Astrocyte (in vitro differentiated cells and primary cell): ENCODE data around the gene GYG2. TPM values are rescaled to one million over a fixed set of nuclear protein-coding genes. Genes with fewer than 3 reads are reported as not detected.
"Not testable (repeated sequence)": the region's sequence is repeated elsewhere in the genome, so short reads cannot be mapped to it uniquely, and the experiment has no call there.

ENCODE experiments used
- DNase-seq: peaks from one replicate; pipeline ENCODE4 v3.0.0-alpha.2; 2010; ENCODE audit warnings: low read depth
- FAIRE-seq: peaks from 2 replicates; lab custom pipeline; 2011; peaks lifted over from hg19 to GRCh38; lab: Jason Lieb, UNC
- H2AFZ ChIP-seq: 2 replicates; pipeline ENCODE4 v1.6.0; 2012; ENCODE audit warnings: low read depth, low read length, inconsistent platforms
- H3K27ac ChIP-seq: 2 replicates; pipeline ENCODE4 v1.5.1; 2011; ENCODE audit warnings: low read depth, low read length, inconsistent platforms
- H3K27me3 ChIP-seq: 2 replicates; pipeline ENCODE4 v1.6.0; 2011; ENCODE audit warnings: low read length, inconsistent platforms; ENCODE audit not compliant: insufficient read depth
- H3K36me3 ChIP-seq: 2 replicates; pipeline ENCODE4 v1.5.1; 2011; ENCODE audit warnings: low read length, inconsistent platforms; ENCODE audit not compliant: insufficient read depth
- H3K4me1 ChIP-seq: 2 replicates; pipeline ENCODE4 v1.5.1; 2011; ENCODE audit warnings: low read length, inconsistent platforms; ENCODE audit not compliant: insufficient read depth
- H3K4me2 ChIP-seq: 2 replicates; pipeline ENCODE4 v1.6.0; 2012; ENCODE audit warnings: low read length, inconsistent platforms
- H3K4me3 ChIP-seq: 2 replicates; pipeline ENCODE4 v1.5.1; 2011; ENCODE audit warnings: low read depth, mild to moderate bottlenecking, low read length, inconsistent platforms; ENCODE audit not compliant: insufficient read depth
- H3K79me2 ChIP-seq: 2 replicates; pipeline ENCODE4 v1.6.0; 2012; ENCODE audit warnings: mild to moderate bottlenecking, low read length, inconsistent platforms; ENCODE audit not compliant: insufficient read depth
- H3K9ac ChIP-seq: 2 replicates; pipeline ENCODE4 v1.6.0; 2012; ENCODE audit warnings: mild to moderate bottlenecking, low read length, inconsistent platforms
- H3K9me3 ChIP-seq: 2 replicates; pipeline ENCODE4 v1.5.1; 2012; ENCODE audit warnings: low read depth, mild to moderate bottlenecking, low read length, inconsistent platforms; ENCODE audit not compliant: insufficient read depth
- H4K20me1 ChIP-seq: 2 replicates; pipeline ENCODE4 v1.6.0; 2012; ENCODE audit warnings: low read length, inconsistent platforms; ENCODE audit not compliant: insufficient read depth
- H3K27ac Mint-ChIP-seq: one replicate; pipeline ENCODE4 v1.8.0; 2021; ENCODE audit warnings: mild to moderate bottlenecking, mixed read lengths; ENCODE audit not compliant: unreplicated experiment
- H3K27me3 Mint-ChIP-seq: one replicate; pipeline ENCODE4 v1.8.0; 2021; ENCODE audit warnings: low read depth, mixed read lengths; ENCODE audit not compliant: unreplicated experiment
- H3K36me3 Mint-ChIP-seq: one replicate; pipeline ENCODE4 v1.8.0; 2021; ENCODE audit warnings: low read depth, mixed read lengths; ENCODE audit not compliant: unreplicated experiment
- H3K4me1 Mint-ChIP-seq: one replicate; pipeline ENCODE4 v1.8.0; 2021; ENCODE audit warnings: low read depth, mixed read lengths; ENCODE audit not compliant: unreplicated experiment
- H3K4me3 Mint-ChIP-seq: one replicate; pipeline ENCODE4 v1.8.0; 2021; ENCODE audit warnings: mild to moderate bottlenecking, moderate library complexity, mixed read lengths; ENCODE audit not compliant: unreplicated experiment
- H3K9me3 Mint-ChIP-seq: one replicate; pipeline ENCODE4 v1.8.0; 2021; ENCODE audit warnings: mild to moderate bottlenecking, mixed read lengths; ENCODE audit not compliant: unreplicated experiment
- EZH2 ChIP-seq: IDR thresholded peaks from 2 replicates; pipeline ENCODE4 v1.6.1; 2012; ENCODE audit warnings: mild to moderate bottlenecking, low read length, inconsistent platforms; ENCODE audit not compliant: insufficient read depth
- total RNA-seq: library from RNA; stranded (reverse); gene quantifications from 2 replicates; pipeline ENCODE4 v1.2.1, GENCODE V29; 2021
- TF ChIP-seq, protein P1 (sequence below): IDR thresholded peaks from 2 replicates; pipeline ENCODE4 v1.5.1; 2011; ENCODE audit warnings: low read depth, mild to moderate bottlenecking, inconsistent platforms, low read length, moderate library complexity; ENCODE audit not compliant: insufficient read depth

GYG2 gene
- total RNA-seq, 1 donor from 2014 or later = 15.5 TPM

DNA sequence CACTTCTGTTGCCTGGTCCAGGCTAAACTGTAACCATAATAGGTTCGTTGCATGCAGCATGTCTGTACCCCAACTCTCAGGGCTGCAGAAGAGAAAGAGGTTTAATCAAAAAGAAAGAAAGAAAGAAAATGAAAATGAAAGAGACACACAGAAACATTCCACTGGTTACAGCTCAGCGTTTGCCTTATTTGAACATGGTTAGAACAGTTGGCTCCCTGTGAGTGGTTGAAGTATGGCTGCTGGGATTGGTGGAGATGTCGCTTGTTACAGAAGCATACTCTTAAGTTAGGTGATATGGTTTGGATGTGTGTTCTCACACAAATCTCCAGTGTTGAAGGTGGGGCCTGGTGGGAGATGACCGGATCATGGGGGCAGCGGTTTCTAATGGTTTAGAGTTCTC is 64.1 kb downstream of the GYG2 start:
- Histone ChIP-seq H4K20me1 (no peaks in the 10 kb centered on the region), H3K4me3 (no peak overlapping the region), H2AFZ (no peak overlapping the region), H3K4me1 (no peaks in the 10 kb centered on the region), H3K79me2 (no peaks in the 10 kb centered on the region), H3K9ac (no peak overlapping the region), H3K27me3 (no peaks in the 10 kb centered on the region), H3K9me3 (no peaks in the 10 kb centered on the region), H3K36me3 (no peaks in the 10 kb centered on the region), H3K4me2 (no peak overlapping the region), H3K27ac (no peak overlapping the region)
- TF ChIP-seq EZH2 = no peak
- TF ChIP-seq, protein P1, sequence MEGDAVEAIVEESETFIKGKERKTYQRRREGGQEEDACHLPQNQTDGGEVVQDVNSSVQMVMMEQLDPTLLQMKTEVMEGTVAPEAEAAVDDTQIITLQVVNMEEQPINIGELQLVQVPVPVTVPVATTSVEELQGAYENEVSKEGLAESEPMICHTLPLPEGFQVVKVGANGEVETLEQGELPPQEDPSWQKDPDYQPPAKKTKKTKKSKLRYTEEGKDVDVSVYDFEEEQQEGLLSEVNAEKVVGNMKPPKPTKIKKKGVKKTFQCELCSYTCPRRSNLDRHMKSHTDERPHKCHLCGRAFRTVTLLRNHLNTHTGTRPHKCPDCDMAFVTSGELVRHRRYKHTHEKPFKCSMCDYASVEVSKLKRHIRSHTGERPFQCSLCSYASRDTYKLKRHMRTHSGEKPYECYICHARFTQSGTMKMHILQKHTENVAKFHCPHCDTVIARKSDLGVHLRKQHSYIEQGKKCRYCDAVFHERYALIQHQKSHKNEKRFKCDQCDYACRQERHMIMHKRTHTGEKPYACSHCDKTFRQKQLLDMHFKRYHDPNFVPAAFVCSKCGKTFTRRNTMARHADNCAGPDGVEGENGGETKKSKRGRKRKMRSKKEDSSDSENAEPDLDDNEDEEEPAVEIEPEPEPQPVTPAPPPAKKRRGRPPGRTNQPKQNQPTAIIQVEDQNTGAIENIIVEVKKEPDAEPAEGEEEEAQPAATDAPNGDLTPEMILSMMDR = no peak
- H3K27me3 Mint-ChIP-seq = no peaks in the 10 kb centered on the region
- DNase-seq (no peak), FAIRE-seq (no peak)
- peaks cover 3% of the 10 kb centered on the region for H3K4me1 Mint-ChIP-seq
- no peak overlapping the region for H3K4me3 Mint-ChIP-seq
- no peaks in the 10 kb centered on the region for H3K9me3 Mint-ChIP-seq
- H3K27ac Mint-ChIP-seq = no peak overlapping the region
- no peaks in the 10 kb centered on the region for H3K36me3 Mint-ChIP-seq

DNA sequence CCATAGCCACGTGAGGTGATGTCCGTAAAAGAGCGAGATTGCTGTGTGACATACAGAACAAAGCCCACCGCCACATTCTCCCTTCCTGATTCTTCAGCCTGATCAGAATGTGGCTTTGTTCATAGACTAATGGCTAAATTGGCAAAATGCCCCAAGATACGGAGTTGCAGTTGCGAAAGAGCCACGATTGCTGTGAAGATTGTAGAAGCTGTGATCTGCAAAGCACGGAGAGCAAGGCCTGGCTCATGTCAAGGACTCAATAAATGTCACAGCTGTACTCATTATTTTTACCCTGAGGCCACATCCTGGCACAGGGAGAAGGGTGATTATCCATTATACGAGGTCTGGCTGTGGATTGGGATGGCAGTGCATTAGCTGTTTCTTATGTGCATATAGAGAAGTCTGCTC is 66.2 kb downstream of the GYG2 start:
- Histone ChIP-seq H3K4me3 (no peak overlapping the region), H3K27me3 (no peaks in the 10 kb centered on the region), H3K79me2 (no peaks in the 10 kb centered on the region), H4K20me1 (no peaks in the 10 kb centered on the region), H3K9me3 (no peaks in the 10 kb centered on the region), H3K9ac (no peak overlapping the region), H2AFZ (no peak overlapping the region), H3K27ac (no peak overlapping the region), H3K36me3 (no peaks in the 10 kb centered on the region), H3K4me1 (no peaks in the 10 kb centered on the region), H3K4me2 (no peak overlapping the region)
- FAIRE-seq = no peak
- H3K4me3 Mint-ChIP-seq = no peak overlapping the region
- no peaks in the 10 kb centered on the region for H3K27me3 Mint-ChIP-seq
- H3K4me1 Mint-ChIP-seq = peaks cover 5% of the 10 kb centered on the region
- no peak overlapping the region for H3K27ac Mint-ChIP-seq
- H3K9me3 Mint-ChIP-seq = no peaks in the 10 kb centered on the region
- no peak for TF ChIP-seq EZH2
- TF ChIP-seq, protein P1 = no peak
- no peaks in the 10 kb centered on the region for H3K36me3 Mint-ChIP-seq
- peak; percentile 20 for DNase-seq

DNA sequence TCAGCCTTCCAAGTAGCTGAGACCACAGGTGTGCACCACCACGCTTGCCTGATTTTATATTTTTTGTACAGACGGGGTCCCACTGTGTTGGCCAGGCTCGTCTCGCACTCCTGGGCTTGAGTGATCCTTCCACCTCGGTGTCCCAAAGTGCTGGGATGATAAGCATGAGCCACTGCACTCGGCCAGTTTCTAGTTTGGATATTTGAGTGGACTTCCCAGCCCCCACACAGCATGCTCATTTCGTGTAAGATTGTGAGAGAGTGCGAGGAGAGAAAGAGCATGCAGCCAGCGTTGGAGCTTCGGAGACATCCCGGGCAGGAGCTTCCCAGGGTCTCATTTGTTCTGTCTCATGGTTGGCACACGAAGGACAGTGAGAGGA is 68.6 kb downstream of the GYG2 start:
- Mint-ChIP-seq H3K36me3 (no peaks in the 10 kb centered on the region), H3K4me3 (no peak overlapping the region), H3K4me1 (peaks cover 5% of the 10 kb centered on the region), H3K9me3 (no peaks in the 10 kb centered on the region), H3K27ac (no peak overlapping the region), H3K27me3 (no peaks in the 10 kb centered on the region)
- TF ChIP-seq, protein P1 = no peak
- no peak for TF ChIP-seq EZH2
- Histone ChIP-seq H4K20me1 (no peaks in the 10 kb centered on the region), H3K27ac (no peak overlapping the region), H3K27me3 (no peaks in the 10 kb centered on the region), H3K9me3 (no peaks in the 10 kb centered on the region), H3K36me3 (no peaks in the 10 kb centered on the region), H2AFZ (no peak overlapping the region), H3K79me2 (no peaks in the 10 kb centered on the region), H3K4me1 (no peaks in the 10 kb centered on the region), H3K4me2 (no peak overlapping the region), H3K9ac (no peak overlapping the region), H3K4me3 (no peak overlapping the region)
- DNase-seq (no peak), FAIRE-seq (no peak)

DNA sequence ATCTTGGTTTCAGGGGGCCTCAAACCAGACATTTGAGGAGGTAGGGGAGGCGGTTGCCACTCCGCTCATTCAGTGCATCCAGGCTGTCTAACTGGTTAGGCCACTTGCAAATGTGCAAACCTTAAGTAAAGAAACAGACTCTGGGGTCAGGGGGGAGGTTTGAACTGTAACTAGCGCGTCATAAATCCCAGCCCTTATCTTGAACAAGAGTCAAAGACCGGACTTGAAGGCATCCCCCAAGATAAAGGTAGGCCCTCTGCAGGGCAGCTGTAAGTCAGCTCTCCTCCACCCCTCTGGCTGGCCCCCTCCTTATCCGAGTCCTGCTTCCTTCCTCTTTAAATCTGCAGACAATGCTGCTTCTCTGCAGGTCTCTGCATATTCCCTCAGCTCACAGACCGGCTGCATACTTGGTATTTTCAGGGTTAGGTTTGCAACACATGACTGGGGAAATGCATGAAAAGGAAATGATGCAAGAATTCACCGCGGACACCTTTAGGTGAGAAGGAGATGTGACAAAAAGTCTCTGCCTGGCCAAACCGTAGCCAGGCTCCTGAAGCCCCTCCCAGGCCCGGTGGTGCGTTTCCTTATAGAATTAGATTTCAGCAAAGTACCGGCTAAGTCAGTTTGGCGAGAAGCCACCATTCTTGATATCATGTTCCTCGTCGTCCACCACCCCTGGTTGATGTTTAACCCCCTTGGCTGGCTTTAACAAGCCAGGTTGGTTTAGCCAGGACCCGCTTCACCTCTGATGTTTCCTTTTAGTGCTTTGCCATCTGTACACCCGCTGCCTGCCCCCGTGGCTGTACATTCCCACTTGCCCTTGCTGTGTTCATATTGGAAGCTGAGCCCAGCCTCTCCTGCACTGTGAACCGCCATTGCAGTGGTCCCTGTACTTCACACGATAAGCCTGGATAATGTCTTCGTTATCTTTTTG is 69.2 kb downstream of the GYG2 start:
- not testable (repeated sequence) for H3K4me2 ChIP-seq, H3K4me1 ChIP-seq, H3K4me1 Mint-ChIP-seq, H3K36me3 ChIP-seq, DNase-seq, H2AFZ ChIP-seq, H3K27me3 ChIP-seq, H3K9me3 Mint-ChIP-seq, H3K9me3 ChIP-seq, FAIRE-seq, H4K20me1 ChIP-seq, H3K9ac ChIP-seq, H3K4me3 Mint-ChIP-seq, H3K4me3 ChIP-seq, H3K36me3 Mint-ChIP-seq, H3K27me3 Mint-ChIP-seq, H3K79me2 ChIP-seq, H3K27ac ChIP-seq
- peak overlapping the region; percentile 72 for H3K27ac Mint-ChIP-seq
